ENCODE data around the gene RBBP6. TPM values are rescaled to one million over a fixed set of nuclear protein-coding genes. Genes with fewer than 3 reads are reported as not detected.
"Not testable (repeated sequence)": the region's sequence is repeated elsewhere in the genome, so short reads cannot be mapped to it uniquely, and the experiment has no call there.

RBBP6 gene, protein sequence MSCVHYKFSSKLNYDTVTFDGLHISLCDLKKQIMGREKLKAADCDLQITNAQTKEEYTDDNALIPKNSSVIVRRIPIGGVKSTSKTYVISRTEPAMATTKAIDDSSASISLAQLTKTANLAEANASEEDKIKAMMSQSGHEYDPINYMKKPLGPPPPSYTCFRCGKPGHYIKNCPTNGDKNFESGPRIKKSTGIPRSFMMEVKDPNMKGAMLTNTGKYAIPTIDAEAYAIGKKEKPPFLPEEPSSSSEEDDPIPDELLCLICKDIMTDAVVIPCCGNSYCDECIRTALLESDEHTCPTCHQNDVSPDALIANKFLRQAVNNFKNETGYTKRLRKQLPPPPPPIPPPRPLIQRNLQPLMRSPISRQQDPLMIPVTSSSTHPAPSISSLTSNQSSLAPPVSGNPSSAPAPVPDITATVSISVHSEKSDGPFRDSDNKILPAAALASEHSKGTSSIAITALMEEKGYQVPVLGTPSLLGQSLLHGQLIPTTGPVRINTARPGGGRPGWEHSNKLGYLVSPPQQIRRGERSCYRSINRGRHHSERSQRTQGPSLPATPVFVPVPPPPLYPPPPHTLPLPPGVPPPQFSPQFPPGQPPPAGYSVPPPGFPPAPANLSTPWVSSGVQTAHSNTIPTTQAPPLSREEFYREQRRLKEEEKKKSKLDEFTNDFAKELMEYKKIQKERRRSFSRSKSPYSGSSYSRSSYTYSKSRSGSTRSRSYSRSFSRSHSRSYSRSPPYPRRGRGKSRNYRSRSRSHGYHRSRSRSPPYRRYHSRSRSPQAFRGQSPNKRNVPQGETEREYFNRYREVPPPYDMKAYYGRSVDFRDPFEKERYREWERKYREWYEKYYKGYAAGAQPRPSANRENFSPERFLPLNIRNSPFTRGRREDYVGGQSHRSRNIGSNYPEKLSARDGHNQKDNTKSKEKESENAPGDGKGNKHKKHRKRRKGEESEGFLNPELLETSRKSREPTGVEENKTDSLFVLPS (N-terminal part only)
- 10 to 100 TPM; 25.0 to 56.0 (median 53.0) TPM for total RNA-seq

DNA sequence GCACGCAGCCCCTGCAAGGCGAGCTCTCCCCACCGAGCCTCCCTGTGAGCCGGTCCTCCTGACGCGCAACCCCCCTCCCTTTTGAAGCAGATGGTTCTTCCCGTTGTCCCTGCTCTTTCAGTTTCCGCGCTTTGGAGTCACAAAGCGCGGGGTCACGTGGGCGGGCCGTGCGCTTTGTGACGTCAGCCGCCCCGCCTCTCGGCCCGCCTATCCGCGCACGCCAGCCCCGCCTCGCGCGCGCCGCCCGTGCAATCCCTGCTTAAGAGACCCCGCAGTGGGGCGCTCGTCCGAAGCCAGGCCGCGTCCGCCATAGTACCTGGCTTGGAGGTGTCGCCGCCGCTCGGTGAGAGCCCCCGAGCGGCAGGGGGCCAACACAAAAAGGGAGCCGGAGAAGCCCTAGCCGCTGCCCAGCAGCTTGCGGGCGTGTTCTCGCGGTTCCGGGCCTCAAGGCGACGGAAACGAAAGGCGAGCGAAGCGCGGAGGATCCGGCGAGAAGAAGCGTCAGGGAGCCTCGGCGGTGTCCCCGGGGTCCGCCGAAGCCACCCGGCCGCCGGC is at the start of gene RBBP6:
TSS of gene RBBP6 (plus strand) at position 272 of the 555 bp plus-strand sequence. CDS start 1,061 bp downstream, outside the sequence.
- Histone ChIP-seq H3K27me3 (no peaks in the 10 kb centered on the region), H3K9me3 (no peaks in the 10 kb centered on the region), H3K4me1 (peaks cover 0 to 44% (median 22%) of the 10 kb centered on the region in 3 donors), H3K27ac (peak within 1 kb of the TSS; percentile 97 to 100 (median 100)), H3K36me3 (peaks cover 0 to 7% (median 0%) of the 10 kb centered on the region in 3 donors), H3K4me3 (peak within 1 kb of the TSS; percentile 68 to 98 (median 89))
- WGBS, 2 donors: 3% methylated on average over 6 of the region's 68 CpGs; no CpG with 5 or more reads in 1 of the 2 donors
- DNase-seq: peak; percentile 85
- intact Hi-C loops (cut with DNase I): no loop called here
- TF ChIP-seq, protein P1, sequence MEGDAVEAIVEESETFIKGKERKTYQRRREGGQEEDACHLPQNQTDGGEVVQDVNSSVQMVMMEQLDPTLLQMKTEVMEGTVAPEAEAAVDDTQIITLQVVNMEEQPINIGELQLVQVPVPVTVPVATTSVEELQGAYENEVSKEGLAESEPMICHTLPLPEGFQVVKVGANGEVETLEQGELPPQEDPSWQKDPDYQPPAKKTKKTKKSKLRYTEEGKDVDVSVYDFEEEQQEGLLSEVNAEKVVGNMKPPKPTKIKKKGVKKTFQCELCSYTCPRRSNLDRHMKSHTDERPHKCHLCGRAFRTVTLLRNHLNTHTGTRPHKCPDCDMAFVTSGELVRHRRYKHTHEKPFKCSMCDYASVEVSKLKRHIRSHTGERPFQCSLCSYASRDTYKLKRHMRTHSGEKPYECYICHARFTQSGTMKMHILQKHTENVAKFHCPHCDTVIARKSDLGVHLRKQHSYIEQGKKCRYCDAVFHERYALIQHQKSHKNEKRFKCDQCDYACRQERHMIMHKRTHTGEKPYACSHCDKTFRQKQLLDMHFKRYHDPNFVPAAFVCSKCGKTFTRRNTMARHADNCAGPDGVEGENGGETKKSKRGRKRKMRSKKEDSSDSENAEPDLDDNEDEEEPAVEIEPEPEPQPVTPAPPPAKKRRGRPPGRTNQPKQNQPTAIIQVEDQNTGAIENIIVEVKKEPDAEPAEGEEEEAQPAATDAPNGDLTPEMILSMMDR (IDR thresholded peaks at IDR 0.05): peak in 5 of 6 experiments; percentile 17 to 42 (median 31)
- peak in 3 of 4 donors; percentile 93 to 100 (median 98) for TF ChIP-seq POLR2A (IDR thresholded peaks at IDR 0.05)

DNA sequence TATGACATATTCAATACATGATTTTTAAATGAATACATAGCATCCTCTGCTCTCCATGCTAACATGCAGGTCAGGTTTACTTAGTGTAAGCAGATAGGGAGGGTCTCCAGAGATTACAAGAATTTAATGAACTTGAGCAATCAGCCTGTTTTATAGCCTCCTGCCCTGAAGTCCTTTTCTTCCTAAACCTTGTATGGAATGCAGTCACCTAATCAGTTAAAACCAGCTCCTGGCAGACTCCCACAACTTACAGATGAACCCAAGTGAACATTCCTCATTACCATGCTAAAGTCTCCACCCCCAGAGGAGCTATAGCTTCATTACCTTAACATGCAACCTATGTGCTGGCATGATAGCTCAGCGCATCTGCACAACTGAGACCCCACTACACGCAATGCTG is 48.5 kb upstream of the RBBP6 start:
- H3K36me3 ChIP-seq: no peaks in the 10 kb centered on the region
- no peak for TF ChIP-seq POLR2A (IDR thresholded peaks at IDR 0.05)
- TF ChIP-seq, protein P1 (IDR thresholded peaks at IDR 0.05): no peak
- no peak overlapping the region for H3K27ac ChIP-seq
- DNase-seq: no peak
- peaks cover 0 to 17% (median 0%) of the 10 kb centered on the region in 3 donors for H3K9me3 ChIP-seq
- WGBS, 2 donors: 92 to 95% methylated on average over 2 of the region's 2 CpGs
- H3K27me3 ChIP-seq: peaks cover 0 to 64% (median 0%) of the 10 kb centered on the region in 4 donors
- no peak overlapping the region for H3K4me3 ChIP-seq
- H3K4me1 ChIP-seq: peaks cover 0 to 3% (median 0%) of the 10 kb centered on the region in 3 donors
- intact Hi-C loops (cut with DNase I): no loop called here

DNA sequence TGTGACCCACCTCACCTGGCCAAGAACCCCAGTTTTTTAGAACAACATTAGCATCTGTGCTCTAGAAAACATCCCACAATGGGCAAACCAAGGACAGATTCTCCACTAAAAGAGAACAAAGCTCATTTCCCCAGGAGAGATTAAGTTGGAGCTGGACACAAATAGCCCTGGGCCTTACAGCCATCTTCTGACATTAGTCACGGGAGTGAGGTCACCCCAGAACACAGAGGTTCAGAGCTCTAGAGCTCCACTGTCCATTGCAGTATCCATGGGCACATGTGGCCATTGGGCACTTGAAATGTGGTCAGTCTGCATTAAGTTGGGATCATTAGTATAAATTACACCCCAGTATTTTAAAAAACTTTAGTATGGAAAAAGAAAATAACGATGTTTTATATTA is 47.6 kb upstream of the RBBP6 start:
- no peak for TF ChIP-seq POLR2A (IDR thresholded peaks at IDR 0.05)
- TF ChIP-seq, protein P1 (IDR thresholded peaks at IDR 0.05): no peak
- Histone ChIP-seq H3K27ac (no peak overlapping the region), H3K4me3 (no peak overlapping the region), H3K4me1 (peaks cover 0 to 3% (median 0%) of the 10 kb centered on the region in 3 donors), H3K27me3 (peaks cover 0 to 72% (median 0%) of the 10 kb centered on the region in 4 donors), H3K9me3 (peaks cover 0 to 17% (median 0%) of the 10 kb centered on the region in 3 donors), H3K36me3 (no peaks in the 10 kb centered on the region)
- 60 to 70% methylated on average over 2 of the region's 2 CpGs for WGBS, 2 donors
- DNase-seq: no peak
- intact Hi-C loops (cut with DNase I): no loop called here

DNA sequence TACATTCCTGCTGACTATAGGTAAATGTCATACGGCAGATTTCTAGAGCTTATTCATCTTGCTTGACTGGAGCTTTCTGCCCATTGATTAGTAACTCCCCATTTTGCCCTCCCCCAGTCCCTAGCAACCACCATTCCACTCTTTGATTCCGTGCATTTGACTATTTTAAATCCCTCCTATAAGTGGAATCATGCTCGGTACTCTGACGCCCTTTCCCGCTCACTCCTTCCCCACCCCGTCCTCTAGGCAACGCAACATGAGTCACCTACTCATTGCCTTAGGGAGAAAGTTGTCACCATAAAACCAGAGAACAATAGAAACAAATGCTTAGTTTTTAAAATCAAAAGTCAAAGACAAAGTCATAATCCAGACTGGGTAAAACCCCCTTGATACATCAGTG is 45.5 kb upstream of the RBBP6 start:
- 31 to 38% methylated on average over 7 of the region's 7 CpGs for WGBS, 2 donors
- Histone ChIP-seq H3K4me1 (peaks cover 0 to 3% (median 0%) of the 10 kb centered on the region in 3 donors), H3K36me3 (no peaks in the 10 kb centered on the region), H3K27ac (no peak overlapping the region), H3K27me3 (peaks cover 0 to 81% (median 0%) of the 10 kb centered on the region in 4 donors), H3K4me3 (no peak overlapping the region), H3K9me3 (peaks cover 0 to under 1% (median 0%) of the 10 kb centered on the region in 3 donors)
- intact Hi-C loops (cut with DNase I): no loop called here
- no peak for DNase-seq
- TF ChIP-seq, protein P1 (IDR thresholded peaks at IDR 0.05): no peak
- no peak for TF ChIP-seq POLR2A (IDR thresholded peaks at IDR 0.05)

DNA sequence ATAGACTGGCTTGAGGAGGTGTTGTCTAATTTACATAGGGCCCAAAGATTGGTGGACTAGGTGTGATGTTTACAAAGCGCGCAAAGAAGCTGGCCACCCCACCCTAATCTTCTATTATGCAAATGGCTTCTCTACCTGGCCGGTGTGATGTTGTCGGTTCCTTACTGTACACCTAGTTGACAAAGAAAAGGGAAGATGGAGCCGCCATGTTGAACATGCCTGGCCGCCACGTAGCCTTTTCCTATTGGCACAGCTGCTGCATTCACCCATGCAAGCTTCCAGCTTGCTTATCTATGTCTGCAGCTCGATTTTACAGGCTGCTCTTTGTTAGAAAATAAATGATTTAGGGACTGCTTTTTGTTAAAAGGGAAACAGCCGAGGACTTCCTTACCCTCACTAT is 44.2 kb upstream of the RBBP6 start:
- H3K27me3 ChIP-seq: peaks cover 0 to 85% (median 0%) of the 10 kb centered on the region in 4 donors
- 68 to 77% methylated on average over 9 of the region's 9 CpGs for WGBS, 2 donors

More for the DNA sequence above, 44.2 kb upstream of the RBBP6 start:
- H3K4me3 ChIP-seq; intact Hi-C loops (cut with DNase I); H3K36me3 ChIP-seq; H3K4me1 ChIP-seq; H3K9me3 ChIP-seq; H3K27ac ChIP-seq; DNase-seq: not testable (repeated sequence)

Measured in esophagus squamous epithelium (tissue), 5 donors.